Hepatocyte (in vitro differentiated cells): ENCODE measurements around the gene RBKS. TPM values are rescaled to one million over a fixed set of nuclear protein-coding genes. Genes with fewer than 3 reads are reported as not detected.

Experiments used
- DNase-seq: peaks from one replicate; pipeline ENCODE4 v3.0.0-alpha.2; 2016; ENCODE audit warnings: low spot score
- H2AFZ ChIP-seq: fragments of 200-600 bp; sonication (generic); 2 replicates; pipeline ENCODE4 v1.6.0; 2016; ENCODE audit warnings: antibody characterized with exemption, mild to moderate bottlenecking
- H3K27ac ChIP-seq: fragments of 200-600 bp; sonication (generic); 2 replicates; pipeline ENCODE4 v1.5.1; 2016; ENCODE audit warnings: mild to moderate bottlenecking
- H3K27me3 ChIP-seq: fragments of 200-600 bp; sonication (generic); 2 replicates; pipeline ENCODE4 v1.6.1; 2016
- H3K36me3 ChIP-seq: fragments of 200-600 bp; sonication (generic); replicated peaks from 2 replicates; pipeline ENCODE4 v1.5.1; 2016; ENCODE audit warnings: low read depth; ENCODE audit not compliant: insufficient read depth
- H3K4me1 ChIP-seq: fragments of 200-600 bp; sonication (generic); 2 replicates; pipeline ENCODE4 v1.5.1; 2016; ENCODE audit warnings: mild to moderate bottlenecking, moderate library complexity; ENCODE audit not compliant: insufficient read depth
- H3K4me2 ChIP-seq: fragments of 200-600 bp; sonication (generic); 2 replicates; pipeline ENCODE4 v1.6.0; 2016
- H3K4me3 ChIP-seq: fragments of 200-600 bp; sonication (generic); 2 replicates; pipeline ENCODE4 v1.5.1; 2016; ENCODE audit warnings: mild to moderate bottlenecking
- H3K79me2 ChIP-seq: fragments of 200-600 bp; sonication (generic); 2 replicates; pipeline ENCODE4 v1.6.0; 2017; ENCODE audit warnings: mild to moderate bottlenecking
- H3K9me2 ChIP-seq: fragments of 200-600 bp; sonication (generic); replicated peaks from 2 replicates; pipeline ENCODE4 v1.6.0; 2017; ENCODE audit warnings: mild to moderate bottlenecking; ENCODE audit not compliant: insufficient read depth
- H3K9me3 ChIP-seq: fragments of 200-600 bp; sonication (generic); 2 replicates; pipeline ENCODE4 v1.5.1; 2016; ENCODE audit warnings: low read depth, mild to moderate bottlenecking
- H4K20me1 ChIP-seq: fragments of 200-600 bp; sonication (generic); 2 replicates; pipeline ENCODE4 v1.6.0; 2016; ENCODE audit warnings: mild to moderate bottlenecking; ENCODE audit not compliant: insufficient read depth, poor library complexity, severe bottlenecking
- EZH2 ChIP-seq: fragments of 200-600 bp; sonication (generic); IDR thresholded peaks from 2 replicates; pipeline ENCODE4 v1.6.1; 2016; ENCODE audit warnings: antibody characterized with exemption, mild to moderate bottlenecking, borderline replicate concordance
- EZH2phosphoT487 ChIP-seq: fragments of 200-600 bp; sonication (generic); IDR thresholded peaks from one replicate; pipeline ENCODE4 v1.6.1; 2018; ENCODE audit warnings: antibody characterized with exemption, mild to moderate bottlenecking, low read depth, moderate library complexity; ENCODE audit not compliant: unreplicated experiment, severe bottlenecking
- WGBS: methylation state at CpG from one replicate; pipeline ENCODE4 v1.1.6; 2016; ENCODE audit warnings: low lambda C conversion rate; ENCODE audit errors: missing lambda C conversion rate; 5-methylcytosine and 5-hydroxymethylcytosine counted together
- polyA plus RNA-seq: library from polyadenylated mRNA; unstranded; fragments of >200 nt; fragmentation: Nextera tagmentation; extraction: Ambion mirVana; gene quantifications from 2 replicates; pipeline ENCODE4 v1.2.1, GENCODE V29; 2016
- total RNA-seq: library from RNA; depleted of rRNA; stranded (reverse); fragments of >200 nt; gene quantifications from 2 replicates; pipeline ENCODE4 v1.2.3, GENCODE V29; 2014
- TF ChIP-seq, protein P1 (sequence below): fragments of 200-600 bp; sonication (generic); IDR thresholded peaks from 2 replicates; pipeline ENCODE4 v1.5.1; 2016; ENCODE audit warnings: antibody characterized with exemption, mild to moderate bottlenecking; ENCODE audit not compliant: poor library complexity

The RBKS gene
- total RNA-seq, result 5.5 and 6.7 TPM in 2 replicates
- 6.0 and 7.2 TPM in 2 replicates for polyA plus RNA-seq

DNA sequence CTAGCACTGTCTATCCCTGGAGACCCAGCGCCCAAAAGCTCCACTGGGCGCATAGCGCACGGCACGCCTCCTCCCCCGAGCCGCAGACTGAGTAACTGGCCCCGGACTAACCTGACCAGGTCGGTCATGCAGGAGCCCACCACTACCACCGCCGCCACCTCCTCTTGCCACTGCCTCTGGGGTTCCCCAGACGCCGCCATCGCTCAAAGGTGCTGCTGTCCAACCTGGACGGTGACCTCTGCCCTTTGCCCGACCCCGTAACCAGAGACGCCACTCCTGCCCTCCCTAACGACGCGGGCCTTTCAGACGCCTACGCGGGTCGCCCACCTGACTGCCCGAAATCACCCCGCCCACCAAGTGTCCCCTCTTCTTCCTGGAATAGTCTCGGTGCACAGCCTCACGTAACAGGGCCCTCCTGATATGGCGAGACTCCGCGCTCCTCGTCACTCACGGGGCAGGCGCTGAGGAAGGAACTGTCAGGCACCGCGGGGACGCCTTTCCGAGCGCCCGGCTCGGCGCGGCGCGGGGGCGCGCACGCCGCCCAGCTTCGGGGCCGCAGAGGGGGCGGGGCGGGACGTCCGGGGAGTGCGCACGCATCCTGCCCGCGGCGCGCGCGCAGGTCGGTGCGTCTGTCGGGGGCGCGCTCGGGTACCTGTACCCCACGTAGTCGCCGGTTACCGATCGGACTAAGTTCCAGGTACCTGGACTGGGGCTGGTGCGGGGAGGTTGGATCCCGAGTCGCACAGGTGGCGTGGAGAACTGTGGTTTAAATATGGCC, at the start of gene RBKS, which contains the start of gene BABAM2:
RBKS (minus strand) TSS at position 242 of the 778 bp plus-strand sequence; CDS start at position 200, 42 bp downstream.
BABAM2 (plus strand) TSS at position 584 of the 778 bp plus-strand sequence. CDS start 3,828 bp downstream, outside the sequence.
- Histone ChIP-seq H3K79me2 (peaks cover 39% of the 10 kb centered on the region), H4K20me1 (no peaks in the 10 kb centered on the region), H3K4me1 (no peaks in the 10 kb centered on the region), H3K36me3 (no peaks in the 10 kb centered on the region), H3K9me3 (no peaks in the 10 kb centered on the region), H3K9me2 (no peaks in the 10 kb centered on the region), H3K27me3 (no peaks in the 10 kb centered on the region), H3K4me2 (peak within 1 kb of the TSS; percentile 79), H3K27ac (peak within 1 kb of the TSS; percentile 100), H2AFZ (peak within 1 kb of the TSS; percentile 76), H3K4me3 (peak within 1 kb of the TSS; percentile 79)
- under 1% methylated on average over 73 of the region's 79 CpGs for WGBS
- TF ChIP-seq EZH2 (no peak), EZH2phosphoT487 (no peak)
- TF ChIP-seq, protein P1, sequence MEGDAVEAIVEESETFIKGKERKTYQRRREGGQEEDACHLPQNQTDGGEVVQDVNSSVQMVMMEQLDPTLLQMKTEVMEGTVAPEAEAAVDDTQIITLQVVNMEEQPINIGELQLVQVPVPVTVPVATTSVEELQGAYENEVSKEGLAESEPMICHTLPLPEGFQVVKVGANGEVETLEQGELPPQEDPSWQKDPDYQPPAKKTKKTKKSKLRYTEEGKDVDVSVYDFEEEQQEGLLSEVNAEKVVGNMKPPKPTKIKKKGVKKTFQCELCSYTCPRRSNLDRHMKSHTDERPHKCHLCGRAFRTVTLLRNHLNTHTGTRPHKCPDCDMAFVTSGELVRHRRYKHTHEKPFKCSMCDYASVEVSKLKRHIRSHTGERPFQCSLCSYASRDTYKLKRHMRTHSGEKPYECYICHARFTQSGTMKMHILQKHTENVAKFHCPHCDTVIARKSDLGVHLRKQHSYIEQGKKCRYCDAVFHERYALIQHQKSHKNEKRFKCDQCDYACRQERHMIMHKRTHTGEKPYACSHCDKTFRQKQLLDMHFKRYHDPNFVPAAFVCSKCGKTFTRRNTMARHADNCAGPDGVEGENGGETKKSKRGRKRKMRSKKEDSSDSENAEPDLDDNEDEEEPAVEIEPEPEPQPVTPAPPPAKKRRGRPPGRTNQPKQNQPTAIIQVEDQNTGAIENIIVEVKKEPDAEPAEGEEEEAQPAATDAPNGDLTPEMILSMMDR, result no peak
- DNase-seq, result peak; percentile 94

DNA sequence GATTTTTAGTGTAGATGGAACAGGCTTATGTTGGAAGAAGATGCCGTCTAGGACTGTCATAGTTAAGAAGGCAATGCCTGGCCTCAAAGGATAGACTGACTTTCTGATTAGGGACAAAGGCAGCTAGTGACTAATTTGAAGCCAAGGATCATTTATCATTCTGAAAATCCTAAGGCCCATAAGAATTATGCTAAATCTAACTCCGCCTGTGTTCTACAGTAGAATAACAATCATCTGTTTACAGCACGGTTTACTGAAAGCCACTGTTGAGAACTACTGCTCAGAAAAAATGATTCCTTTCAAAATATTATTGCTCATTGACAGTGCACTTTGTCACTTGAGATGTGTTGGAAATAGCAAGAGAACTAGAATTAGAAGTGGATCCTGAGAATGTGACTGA, 44.8 kb upstream of the RBKS start:
- Histone ChIP-seq H3K9me3 (no peaks in the 10 kb centered on the region), H3K36me3 (no peaks in the 10 kb centered on the region), H2AFZ (no peak overlapping the region), H3K27ac (no peak overlapping the region), H4K20me1 (no peaks in the 10 kb centered on the region), H3K4me1 (peaks cover 5% of the 10 kb centered on the region), H3K79me2 (peaks cover 4% of the 10 kb centered on the region), H3K4me2 (no peak overlapping the region), H3K27me3 (no peaks in the 10 kb centered on the region), H3K9me2 (no peaks in the 10 kb centered on the region), H3K4me3 (no peak overlapping the region)
- TF ChIP-seq, protein P1, result no peak
- TF ChIP-seq EZH2 (no peak), EZH2phosphoT487 (no peak)
- 96% methylated on average over 3 of the region's 3 CpGs for WGBS
- DNase-seq, result no peak

DNA sequence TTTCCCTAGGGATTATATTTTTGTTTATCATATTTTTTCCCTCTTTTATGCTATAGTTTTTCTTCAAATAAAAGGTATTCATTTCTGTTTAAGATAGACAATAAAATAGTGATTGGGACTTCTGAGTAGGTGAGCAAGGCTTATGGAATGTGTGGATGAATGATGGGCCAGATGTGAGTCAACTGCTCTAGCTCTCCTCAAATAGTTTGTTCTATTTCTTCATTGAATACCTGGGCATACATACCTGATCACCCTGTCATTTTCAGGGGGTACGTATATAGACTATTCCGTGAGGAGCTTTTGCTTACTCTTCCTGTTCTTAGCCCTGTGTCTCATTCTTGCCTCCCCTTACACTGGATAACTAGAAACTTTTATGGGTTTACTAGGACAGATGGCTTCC, 42.2 kb upstream of the RBKS start:
- no peak overlapping the region for H2AFZ ChIP-seq
- no peaks in the 10 kb centered on the region for H4K20me1 ChIP-seq
- H3K4me3 ChIP-seq, result no peak overlapping the region
- H3K27me3 ChIP-seq, result no peaks in the 10 kb centered on the region
- H3K9me3 ChIP-seq, result no peaks in the 10 kb centered on the region
- H3K79me2 ChIP-seq, result no peaks in the 10 kb centered on the region
- TF ChIP-seq, protein P1, result no peak
- TF ChIP-seq EZH2phosphoT487, result no peak
- no peak for TF ChIP-seq EZH2
- WGBS, result 77% methylated on average over 2 of the region's 2 CpGs
- no peaks in the 10 kb centered on the region for H3K9me2 ChIP-seq
- peak overlapping the region; percentile 64 for H3K4me2 ChIP-seq
- H3K36me3 ChIP-seq, result no peaks in the 10 kb centered on the region
- DNase-seq, result peak; percentile 23
- H3K4me1 ChIP-seq, result peaks cover 12% of the 10 kb centered on the region
- peak overlapping the region; percentile 67 for H3K27ac ChIP-seq
